Body of pancreas (tissue), 4 donors: ENCODE data around the gene RBFOX2. TPM values are rescaled to one million over a fixed set of nuclear protein-coding genes. Genes with fewer than 3 reads are reported as not detected.

Source experiments
- ATAC-seq: fragments of 150-250 bp; one replicate; pipeline ENCODE4 v1.9.1; 2016
- DNase-seq, 4 donors: peaks; one replicate each; pipeline ENCODE4 v3.0.0-alpha.2; 2019
- H3K27ac ChIP-seq, 4 donors: fragments of 200-600 bp; sonication (generic); 1 replicate in 3 of 4; 2 replicates in 1 of 4; pipeline versions ENCODE4 v1.5.1 to v1.6.1; 2016 to 2019; ENCODE audit warnings: mild to moderate bottlenecking in 1 of 4, mixed read lengths in 1 of 4, moderate library complexity in 1 of 4
- H3K27me3 ChIP-seq, 2 donors: fragments of 200-600 bp; sonication (generic); one replicate each; pipeline ENCODE4 v1.6.0; 2016; ENCODE audit warnings: mild to moderate bottlenecking in 1 of 2
- H3K36me3 ChIP-seq, 2 donors: fragments of 200-600 bp; sonication (generic); replicated peaks in 1 of 2; 2 replicates each; pipeline ENCODE4 v1.5.1; 2016; ENCODE audit warnings: low read depth in 2 of 2; ENCODE audit not compliant: insufficient read depth in 1 of 2
- H3K4me1 ChIP-seq: fragments of 200-600 bp; sonication (generic); one replicate; pipeline ENCODE4 v1.6.0; 2016
- H3K4me3 ChIP-seq, 2 donors: fragments of 200-600 bp; sonication (generic); 1 replicate in 1 of 2; 2 replicates in 1 of 2; pipeline ENCODE4 v1.5.1; 2016 to 2019
- H3K9me3 ChIP-seq, 3 donors: fragments of 200-600 bp; sonication (generic); 1 replicate in 2 of 3; 2 replicates in 1 of 3; pipeline ENCODE4 v1.5.1; 2016
- CTCF ChIP-seq, 7 experiments: fragments of 450-650 bp in 4 of 7; fragments of 200-600 bp in 3 of 7; sonication (generic) in 3 of 7; IDR thresholded peaks; one replicate each; pipeline ENCODE4 v1.5.1; 2016 to 2019; ENCODE audit warnings: antibody characterized with exemption in 7 of 7
- POLR2A ChIP-seq, 3 donors: fragments of 450-650 bp; IDR thresholded peaks; one replicate each; pipeline ENCODE4 v1.6.1; 2016; ENCODE audit warnings: antibody characterized with exemption in 3 of 3, mild to moderate bottlenecking in 2 of 3
- WGBS, 2 donors: methylation state at CpG; one replicate each; pipeline ENCODE4 v1.1.5; 2017; 5-methylcytosine and 5-hydroxymethylcytosine counted together
- intact Hi-C: fragments of 100-400 bp; cut with DNase I; formaldehyde crosslinking; loops from one replicate; pipeline ENCODE4 v1.15.1; 2023
- total RNA-seq, 2 donors: library from RNA; depleted of rRNA; stranded (reverse); fragments of >200 nt; gene quantifications; one replicate each; pipeline ENCODE4 v1.1.0, GENCODE V29; 2016

RBFOX2 gene
- total RNA-seq, 2 donors from 2014 or later, result 28.7 to 31.1 TPM

GRCh38 chr22:35695202-35695601 lies 333.4 kb downstream of the RBFOX2 start:
- no peaks in the 10 kb centered on the region for H3K27me3 ChIP-seq
- no peak overlapping the region for H3K4me3 ChIP-seq
- TF ChIP-seq POLR2A (IDR thresholded peaks at IDR 0.05) (no peak), CTCF (IDR thresholded peaks at IDR 0.05) (no peak)
- H3K27ac ChIP-seq, result no peak overlapping the region
- no peaks in the 10 kb centered on the region for H3K9me3 ChIP-seq
- DNase-seq (no peak), ATAC-seq (no peak)
- 81 to 86% methylated on average over 10 to 11 of the region's 13 CpGs for WGBS, 2 donors
- no peaks in the 10 kb centered on the region for H3K4me1 ChIP-seq
- intact Hi-C loops, result no loop called here
- no peaks in the 10 kb centered on the region for H3K36me3 ChIP-seq

GRCh38 chr22:35690001-35690400 lies 338.6 kb downstream of the RBFOX2 start:
- 54 to 85% methylated on average over 1 of the region's 1 CpG for WGBS, 2 donors
- DNase-seq, result no peak
- ATAC-seq, result no peak
- no peak overlapping the region for H3K4me3 ChIP-seq
- H3K27ac ChIP-seq, result no peak overlapping the region
- intact Hi-C loops, result no loop called here
- no peaks in the 10 kb centered on the region for H3K9me3 ChIP-seq
- no peaks in the 10 kb centered on the region for H3K4me1 ChIP-seq
- no peaks in the 10 kb centered on the region for H3K36me3 ChIP-seq
- TF ChIP-seq POLR2A (IDR thresholded peaks at IDR 0.05) (no peak), CTCF (IDR thresholded peaks at IDR 0.05) (no peak)
- H3K27me3 ChIP-seq, result no peaks in the 10 kb centered on the region

GRCh38 chr22:35688913-35689675 lies 339.5 kb downstream of the RBFOX2 start:
- H3K9me3 ChIP-seq, result no peaks in the 10 kb centered on the region
- intact Hi-C loops, result no loop called here
- WGBS, 2 donors, result 78 to 85% methylated on average over 10 of the region's 10 CpGs
- ATAC-seq, result no peak
- no peaks in the 10 kb centered on the region for H3K27me3 ChIP-seq
- no peak overlapping the region for H3K27ac ChIP-seq
- no peaks in the 10 kb centered on the region for H3K36me3 ChIP-seq
- TF ChIP-seq POLR2A (IDR thresholded peaks at IDR 0.05) (no peak), CTCF (IDR thresholded peaks at IDR 0.05) (no peak)
- no peaks in the 10 kb centered on the region for H3K4me1 ChIP-seq
- DNase-seq, result no peak
- H3K4me3 ChIP-seq, result no peak overlapping the region

Other genes starting within 250 kb of the RBFOX2 start
- gene APOL3, start 131.9 kb upstream of the RBFOX2 start, total RNA-seq, result 10 to 100 TPM; 11.2 to 22.4 TPM
- 10 to 100 TPM in 1 of 2 donors, under 1 TPM in 1; 0.52 to 18.1 TPM for gene APOL4, start 173.0 kb upstream of the RBFOX2 start, total RNA-seq
- 10 to 100 TPM; 13.5 to 19.1 TPM for gene APOL2, start 210.7 kb upstream of the RBFOX2 start, total RNA-seq
- 10 to 100 TPM in 1 of 2 donors, 1 to 10 TPM in 1; 5.2 to 11.9 TPM for gene APOL1, start 224.3 kb upstream of the RBFOX2 start, total RNA-seq